Fibroblast of lung (primary cell): Measurements from ENCODE around the gene MBOAT7.

Experiments used
- EZH2 ChIP-seq: IDR thresholded peaks from 2 replicates; pipeline ENCODE4 v1.5.1; 2012; ENCODE audit warnings: low read length, control low read depth, mild to moderate bottlenecking; ENCODE audit errors: missing control alignments
- TF ChIP-seq, protein P1 (sequence below), 2 donors: IDR thresholded peaks in 1 of 2; conservative IDR thresholded peaks in 1 of 2; 1 replicate in 1 of 2; 2 replicates in 1 of 2; pipeline ENCODE4 v1.5.1; 2011 to 2012; ENCODE audit warnings: low read length in 2 of 2, control low read depth in 1 of 2, inconsistent platforms in 1 of 2, low read depth in 1 of 2, mild to moderate bottlenecking in 1 of 2

DNA sequence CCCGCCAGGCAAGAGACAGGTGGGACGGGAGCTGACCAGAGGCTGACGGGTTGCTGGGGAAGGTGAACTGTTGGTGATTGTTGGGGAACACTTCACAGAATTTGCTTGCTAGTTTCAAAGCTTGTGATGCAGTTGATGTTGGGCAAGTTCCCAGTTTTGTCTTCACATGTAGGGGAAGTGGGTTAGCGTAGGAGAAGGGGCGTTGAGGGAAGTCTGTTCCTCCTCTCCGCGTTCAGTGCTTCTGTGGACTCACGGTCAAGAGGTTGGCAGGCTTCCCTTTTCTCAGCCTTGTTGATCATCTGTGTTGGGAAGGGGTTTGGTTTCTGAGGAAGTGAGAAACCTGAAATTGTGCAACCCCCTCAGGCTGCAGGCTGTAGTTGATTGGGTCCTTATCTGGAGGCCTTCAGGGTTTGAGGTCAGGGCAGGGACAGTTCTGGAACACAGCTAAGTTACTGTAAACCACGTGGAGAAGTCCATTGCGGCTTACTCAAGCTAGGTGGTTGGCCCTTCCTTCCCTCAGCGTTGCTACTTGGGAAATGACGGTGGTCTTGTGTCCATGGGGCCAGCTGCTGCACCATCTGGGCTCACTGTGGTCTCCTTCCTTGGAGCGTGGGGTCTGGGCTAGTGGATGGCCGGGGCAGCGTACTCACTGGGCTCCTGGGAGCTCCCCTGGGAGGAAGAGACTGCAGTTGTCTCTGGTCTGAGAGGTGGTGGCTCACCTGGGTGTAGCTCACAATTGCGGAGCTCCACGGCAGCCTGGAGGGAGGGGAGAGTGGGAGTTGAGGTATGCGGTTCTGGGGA, 18.8 kb upstream of the MBOAT7 start:
- TF ChIP-seq, protein P1, sequence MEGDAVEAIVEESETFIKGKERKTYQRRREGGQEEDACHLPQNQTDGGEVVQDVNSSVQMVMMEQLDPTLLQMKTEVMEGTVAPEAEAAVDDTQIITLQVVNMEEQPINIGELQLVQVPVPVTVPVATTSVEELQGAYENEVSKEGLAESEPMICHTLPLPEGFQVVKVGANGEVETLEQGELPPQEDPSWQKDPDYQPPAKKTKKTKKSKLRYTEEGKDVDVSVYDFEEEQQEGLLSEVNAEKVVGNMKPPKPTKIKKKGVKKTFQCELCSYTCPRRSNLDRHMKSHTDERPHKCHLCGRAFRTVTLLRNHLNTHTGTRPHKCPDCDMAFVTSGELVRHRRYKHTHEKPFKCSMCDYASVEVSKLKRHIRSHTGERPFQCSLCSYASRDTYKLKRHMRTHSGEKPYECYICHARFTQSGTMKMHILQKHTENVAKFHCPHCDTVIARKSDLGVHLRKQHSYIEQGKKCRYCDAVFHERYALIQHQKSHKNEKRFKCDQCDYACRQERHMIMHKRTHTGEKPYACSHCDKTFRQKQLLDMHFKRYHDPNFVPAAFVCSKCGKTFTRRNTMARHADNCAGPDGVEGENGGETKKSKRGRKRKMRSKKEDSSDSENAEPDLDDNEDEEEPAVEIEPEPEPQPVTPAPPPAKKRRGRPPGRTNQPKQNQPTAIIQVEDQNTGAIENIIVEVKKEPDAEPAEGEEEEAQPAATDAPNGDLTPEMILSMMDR (conservative IDR thresholded peaks at IDR 0.05 in 1 of 2, IDR thresholded peaks at IDR 0.05 in 1 of 2; ENCODE audit: low read depth in 1 of 2, low read length in 2 of 2) = no peak
- TF ChIP-seq EZH2 = no peak
